ENCODE data around the gene MGMT.

DNA sequence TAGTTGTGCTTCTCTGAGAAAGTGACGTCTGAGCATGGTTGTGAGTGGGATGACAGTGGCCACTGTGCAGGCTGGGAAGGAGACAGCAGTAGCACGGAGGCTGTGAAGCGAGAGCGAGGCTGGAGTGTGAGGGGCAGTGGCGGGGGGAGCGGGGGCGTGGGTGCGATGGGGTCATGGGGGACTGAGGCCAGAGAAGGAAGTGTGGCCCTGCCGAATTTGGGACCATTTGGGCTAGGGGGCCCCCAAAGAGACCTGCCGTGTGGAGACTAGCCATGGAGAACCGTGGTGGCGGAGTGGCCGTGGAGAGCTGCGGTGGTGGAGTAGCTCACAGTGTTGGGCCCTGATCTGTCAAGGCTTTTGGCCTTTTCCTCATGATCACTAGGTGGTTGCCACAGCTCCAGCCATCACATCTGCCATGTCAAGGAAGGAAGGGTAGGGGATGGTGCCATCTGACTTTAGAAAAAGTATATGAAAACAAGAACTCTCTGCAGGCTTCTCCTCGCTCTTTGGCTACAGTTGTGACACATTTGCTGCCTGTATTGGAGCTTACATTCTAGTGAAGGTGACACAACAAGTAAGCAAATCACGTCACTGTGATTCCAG, 61.4 kb downstream of the MGMT start:
- TF ChIP-seq, protein P1, sequence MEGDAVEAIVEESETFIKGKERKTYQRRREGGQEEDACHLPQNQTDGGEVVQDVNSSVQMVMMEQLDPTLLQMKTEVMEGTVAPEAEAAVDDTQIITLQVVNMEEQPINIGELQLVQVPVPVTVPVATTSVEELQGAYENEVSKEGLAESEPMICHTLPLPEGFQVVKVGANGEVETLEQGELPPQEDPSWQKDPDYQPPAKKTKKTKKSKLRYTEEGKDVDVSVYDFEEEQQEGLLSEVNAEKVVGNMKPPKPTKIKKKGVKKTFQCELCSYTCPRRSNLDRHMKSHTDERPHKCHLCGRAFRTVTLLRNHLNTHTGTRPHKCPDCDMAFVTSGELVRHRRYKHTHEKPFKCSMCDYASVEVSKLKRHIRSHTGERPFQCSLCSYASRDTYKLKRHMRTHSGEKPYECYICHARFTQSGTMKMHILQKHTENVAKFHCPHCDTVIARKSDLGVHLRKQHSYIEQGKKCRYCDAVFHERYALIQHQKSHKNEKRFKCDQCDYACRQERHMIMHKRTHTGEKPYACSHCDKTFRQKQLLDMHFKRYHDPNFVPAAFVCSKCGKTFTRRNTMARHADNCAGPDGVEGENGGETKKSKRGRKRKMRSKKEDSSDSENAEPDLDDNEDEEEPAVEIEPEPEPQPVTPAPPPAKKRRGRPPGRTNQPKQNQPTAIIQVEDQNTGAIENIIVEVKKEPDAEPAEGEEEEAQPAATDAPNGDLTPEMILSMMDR (conservative IDR thresholded peaks at IDR 0.05), result no peak
- TF ChIP-seq EZH2 (IDR thresholded peaks at IDR 0.05; ENCODE audit: low read depth), result no peak

Measured in PC-9 (cell line).